GM12878 (cell line): ENCODE measurements around the gene ULBP2. TPM values are rescaled to one million over a fixed set of nuclear protein-coding genes. Genes with fewer than 3 reads are reported as not detected.

Source experiments
- ATAC-seq: fragments of 200-7000 bp; cut with Tn5 transposase; 3 replicates; pipeline ENCODE4 v1.9.1; 2020; ENCODE audit warnings: mild to moderate bottlenecking, moderate library complexity
- BruUV-seq: library from RNA; stranded (reverse); fragments of 400-500 nt; replicated peaks from 2 replicates; lab custom pipeline; 2021; lab: Mats Ljungman, UMichigan
- CTCF ChIA-PET: fragments of 300-600 bp; sonication (Branson Sonifier 250); formaldehyde crosslinking; extraction: SDS; loops from one replicate; lab custom pipeline; 2021; ENCODE audit warnings: inconsistent platforms; lab: Yijun Ruan, JAX
- POLR2A ChIA-PET: fragments of 350-600 bp; formaldehyde crosslinking; extraction: SDS; loops from one replicate; lab custom pipeline; 2021; ENCODE audit warnings: inconsistent platforms; lab: Charles Lee
- RAD21 ChIA-PET: fragments of 300-600 bp; sonication (Branson Sonifier 250); formaldehyde crosslinking; loops from one replicate; lab custom pipeline; 2023; ENCODE audit warnings: antibody characterized with exemption; ENCODE audit not compliant: unreplicated experiment; lab: Charles Lee
- SMC1A ChIA-PET: fragments of 300-600 bp; sonication (Branson Sonifier 250); formaldehyde crosslinking; loops from one replicate; lab custom pipeline; 2023; ENCODE audit not compliant: unreplicated experiment, uncharacterized antibody; lab: Charles Lee
- DNase-seq: peaks from one replicate; pipeline ENCODE4 v3.0.0-alpha.2; 2011; ENCODE audit warnings: low read depth, low spot score
- FAIRE-seq: peaks from 3 replicates; lab custom pipeline; 2011; peaks lifted over from hg19 to GRCh38; lab: Jason Lieb, UNC
- H2AFZ ChIP-seq: 2 replicates; pipeline ENCODE4 v1.6.0; 2011; ENCODE audit warnings: low read depth, low read length, control low read depth; ENCODE audit not compliant: control insufficient read depth
- H3K27ac ChIP-seq: 2 replicates; pipeline ENCODE4 v1.5.1; 2011; ENCODE audit warnings: control low read depth; ENCODE audit not compliant: control insufficient read depth, insufficient read depth
- H3K27me3 ChIP-seq, 2 experiments: replicated peaks in 1 of 2; 2 replicates each; pipeline versions ENCODE4 v1.6.0 to v1.6.1; 2011; ENCODE audit warnings: low read length in 1 of 2; ENCODE audit not compliant: control insufficient read depth in 2 of 2, insufficient read depth in 2 of 2
- H3K36me3 ChIP-seq, 2 experiments: 2 replicates each; pipeline ENCODE4 v1.5.1; 2011; ENCODE audit warnings: low read length in 1 of 2; ENCODE audit not compliant: control insufficient read depth in 2 of 2, insufficient read depth in 2 of 2
- H3K4me1 ChIP-seq: 2 replicates; pipeline ENCODE4 v1.6.1; 2011; ENCODE audit warnings: mild to moderate bottlenecking, low read length, moderate library complexity, mixed read lengths; ENCODE audit not compliant: control insufficient read depth, insufficient read depth
- H3K4me2 ChIP-seq: 2 replicates; pipeline ENCODE4 v1.6.0; 2011; ENCODE audit warnings: control low read depth; ENCODE audit not compliant: control insufficient read depth, insufficient read depth
- H3K4me3 ChIP-seq: fragments of 200-600 bp; sonication (generic); 2 replicates; pipeline ENCODE4 v1.5.1; 2016
- H3K79me2 ChIP-seq: 2 replicates; pipeline ENCODE4 v1.6.0; 2011; ENCODE audit warnings: low read length; ENCODE audit not compliant: control insufficient read depth, insufficient read depth
- H3K9ac ChIP-seq: 2 replicates; pipeline ENCODE4 v1.8.0; 2011; ENCODE audit warnings: low read length, control low read depth, mixed read lengths; ENCODE audit not compliant: control insufficient read depth, insufficient read depth
- H3K9me3 ChIP-seq: replicated peaks from 3 replicates; pipeline ENCODE4 v1.5.1; 2011; ENCODE audit warnings: mild to moderate bottlenecking, low read length; ENCODE audit not compliant: control insufficient read depth, insufficient read depth
- H4K20me1 ChIP-seq: 2 replicates; pipeline ENCODE4 v1.6.0; 2011; ENCODE audit not compliant: control insufficient read depth, insufficient read depth
- ELK1 ChIP-seq: IDR thresholded peaks from 2 replicates; pipeline ENCODE4 v1.6.1; 2012; ENCODE audit warnings: low read depth, low read length, improper control_type of control experiment
- SUZ12 ChIP-seq: fragments of 200-600 bp; sonication (generic); IDR thresholded peaks from one replicate; pipeline ENCODE4 v1.6.1; 2018; ENCODE audit warnings: antibody characterized with exemption, mild to moderate bottlenecking; ENCODE audit not compliant: unreplicated experiment
- ZBED1 ChIP-seq: IDR thresholded peaks from 2 replicates; pipeline ENCODE4 v1.6.1; 2016; ENCODE audit warnings: borderline replicate concordance
- WGBS: methylation state at CpG from one replicate; pipeline ENCODE4 v1.1.6; 2016; ENCODE audit warnings: low lambda C conversion rate; ENCODE audit not compliant: insufficient replicate concordance, insufficient coverage; ENCODE audit errors: missing lambda C conversion rate; 5-methylcytosine and 5-hydroxymethylcytosine counted together
- in situ Hi-C: fragments of 300-500 bp; cut with MboI; formaldehyde crosslinking; loops from 9 replicates; pipeline ENCODE4 v1.14.3; 2018; ENCODE audit warnings: mixed read lengths
- intact Hi-C: fragments of 100-400 bp; cut with micrococcal nuclease; formaldehyde crosslinking; loops from one replicate; pipeline ENCODE4 v1.14.2; 2022; ENCODE audit not compliant: unreplicated experiment
- polyA plus RNA-seq, 11 experiments: library from polyadenylated mRNA; depleted of rRNA in 4 of 11; unstranded in 6 of 11; stranded (reverse) in 5 of 11; fragments of >200 nt; fragmentation: Nextera tagmentation in 4 of 11; fragmentation: Illumina TruSeq in 1 of 11; extraction: Ambion mirVana in 4 of 11; extraction: Trizol in 1 of 11; gene quantifications; 1 replicate in 1 of 11; 2 replicates in 10 of 11; pipeline versions ENCODE4 v1.2.1 to v1.2.3, GENCODE V29; 2011 to 2016; ENCODE audit warnings: inconsistent platforms in 2 of 11, missing spikeins in 2 of 11, low read depth in 1 of 11
- total RNA-seq, 4 experiments: library from RNA; depleted of rRNA in 3 of 4; stranded (reverse); fragments of >200 nt in 3 of 4; fragmentation: Illumina TruSeq in 1 of 4; extraction: Trizol in 1 of 4; gene quantifications; 2 replicates each; pipeline versions ENCODE4 v1.2.1 to v1.2.3, GENCODE V29; 2013 to 2021

ULBP2 gene
- total and polyA plus RNA-seq, 10 of the 15 experiments (the other 5 are each of a cell fraction or from before 2014, with no cell fraction given) = 0.16 to 2.5 (median 0.22) TPM; not detected in 3

GRCh38 chr6:149964308-149965193 is 22.7 kb downstream of the ULBP2 start:
- Histone ChIP-seq H3K27me3 (peaks cover 15 to 21% of the 10 kb centered on the region in 2 experiments), H3K36me3 (no peaks in the 10 kb centered on the region), H3K27ac (no peak overlapping the region), H3K9me3 (peaks cover 17% of the 10 kb centered on the region; the same call in 2 of the 3 replicates), H3K4me2 (peak overlapping the region; percentile 89), H4K20me1 (no peaks in the 10 kb centered on the region), H3K4me3 (no peak overlapping the region), H2AFZ (no peak overlapping the region), H3K79me2 (no peaks in the 10 kb centered on the region), H3K9ac (no peak overlapping the region), H3K4me1 (peaks cover 7% of the 10 kb centered on the region)
- TF ChIP-seq ELK1 (no peak), SUZ12 (peak; percentile 54), ZBED1 (peak; percentile 48; the same call in 1 of the 2 replicates)
- ATAC-seq (no peak), FAIRE-seq (no peak), DNase-seq (no peak)
- RAD21 ChIA-PET = no interaction called here
- SMC1A ChIA-PET = no interaction called here
- in situ Hi-C loops (no loop called here), intact Hi-C loops (no loop called here)
- CTCF ChIA-PET = no interaction called here
- 10% methylated on average over 88 of the region's 103 CpGs for WGBS
- no TSS peak for BruUV-seq
- POLR2A ChIA-PET = no interaction called here
